Measurements from ENCODE around the gene TCF3.

GRCh38 chr19:1663852-1664251 lies 11.4 kb upstream of the TCF3 start:
- TF ChIP-seq POLR2AphosphoS5 (IDR thresholded peaks at IDR 0.05; ENCODE audit: low read length) (no peak), GATAD2B (conservative IDR thresholded peaks at IDR 0.05; ENCODE audit: low read depth) (0 out of 2 replicates have a peak, but pooled peaks have one; percentile 45), POLR2AphosphoS2 (IDR thresholded peaks at IDR 0.05; ENCODE audit: low read depth, low read length) (no peak), MTA3 (IDR thresholded peaks at IDR 0.05; ENCODE audit: borderline replicate concordance, low read length) (peak; percentile 88; the same call in 1 of the 2 replicates), CTCF (IDR thresholded peaks at IDR 0.05 in 2 of 3, conservative IDR thresholded peaks at IDR 0.05 in 1 of 3; ENCODE audit: control insufficient read depth in 2 of 3, extremely low read depth in 1 of 3, insufficient read depth in 1 of 3, low read depth in 3 of 3, low read length in 3 of 3) (no peak), HDGF (IDR thresholded peaks at IDR 0.05) (no peak), SIN3A (IDR thresholded peaks at IDR 0.05; ENCODE audit: low read depth, low read length) (no peak), SP1 (IDR thresholded peaks at IDR 0.05; ENCODE audit: low read depth, low read length) (no peak), BACH1 (IDR thresholded peaks at IDR 0.05; ENCODE audit: borderline replicate concordance) (peak; percentile 54; the same call in 1 of the 2 replicates), SKIL (IDR thresholded peaks at IDR 0.05; ENCODE audit: low read depth, poor library complexity, severe bottlenecking) (no peak), MXI1 (IDR thresholded peaks at IDR 0.05; ENCODE audit: low read depth, low read length) (no peak), YY1 (IDR thresholded peaks at IDR 0.05; ENCODE audit: low read depth, low read length) (peak; percentile 48; the same call in 1 of the 2 replicates)

Measured in GM12878 (cell line).